Erythroblast (primary cell): ENCODE data around the gene NTN5.

Source experiments
- GATA1 ChIP-seq: IDR thresholded peaks from 2 replicates; pipeline ENCODE4 v1.6.1; 2011; ENCODE audit warnings: low read depth, mild to moderate bottlenecking, control low read depth, low read length, moderate library complexity
- POLR2A ChIP-seq: IDR thresholded peaks from 2 replicates; pipeline ENCODE4 v1.6.1; 2011; ENCODE audit warnings: mild to moderate bottlenecking, low read length

GRCh38 chr19:48648134-48648533 is 24.7 kb downstream of the NTN5 start:
- TF ChIP-seq POLR2A (no peak), GATA1 (no peak)
